ENCODE data around the gene ACOX3. TPM values are rescaled to one million over a fixed set of nuclear protein-coding genes. Genes with fewer than 3 reads are reported as not detected.

ACOX3 gene
- total and polyA plus RNA-seq, 4 donors: 15.6 to 32.2 (median 21.5) TPM

DNA sequence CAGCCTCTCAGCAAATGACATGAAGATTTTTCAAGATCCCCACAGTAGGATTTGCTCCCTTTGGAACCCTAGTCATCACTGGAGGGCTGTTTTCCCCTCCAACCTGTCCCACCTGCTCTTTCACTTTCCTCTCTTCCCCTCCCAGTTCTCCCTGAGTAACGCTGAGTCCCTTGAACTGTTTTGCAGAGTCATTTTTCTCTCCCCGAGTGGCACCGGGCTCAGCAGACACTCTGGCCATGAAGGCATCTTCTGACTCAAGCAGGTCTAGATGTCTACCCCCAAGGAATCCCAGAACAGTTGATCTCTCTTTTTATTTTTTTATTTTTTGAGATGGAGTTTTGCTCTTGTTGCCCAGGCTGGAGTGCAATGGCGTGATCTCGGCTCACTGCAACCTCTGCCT lies 118.8 kb downstream of the ACOX3 start:
- Histone ChIP-seq H3K9ac (ENCODE audit: insufficient read depth in 1 of 2, low read length in 2 of 2) (no peak overlapping the region), H3K27me3 (ENCODE audit: control insufficient read depth in 3 of 3, insufficient read depth in 3 of 3, low read length in 2 of 3) (no peaks in the 10 kb centered on the region), H3K36me3 (ENCODE audit: control insufficient read depth in 4 of 4, insufficient read depth in 4 of 4, low read length in 4 of 4) (no peaks in the 10 kb centered on the region), H3K4me3 (no peak overlapping the region), H3K9me3 (ENCODE audit: control insufficient read depth in 4 of 4, insufficient read depth in 3 of 4, low read length in 3 of 4) (peaks cover 0 to 4% (median 0%) of the 10 kb centered on the region in 4 donors), H3K27ac (ENCODE audit: low read depth in 1 of 2, low read length in 1 of 2) (no peak overlapping the region), H3K4me1 (ENCODE audit: control insufficient read depth in 5 of 5, insufficient read depth in 5 of 5, low read length in 5 of 5) (peaks cover 0 to 11% (median 4%) of the 10 kb centered on the region in 5 donors)
- 71 to 72% methylated on average over 5 of the region's 5 CpGs for WGBS, 2 donors
- ATAC-seq (ENCODE audit: insufficient read depth, low FRiP score): no peak
- no peak for DNase-seq
- TF ChIP-seq, protein P1, sequence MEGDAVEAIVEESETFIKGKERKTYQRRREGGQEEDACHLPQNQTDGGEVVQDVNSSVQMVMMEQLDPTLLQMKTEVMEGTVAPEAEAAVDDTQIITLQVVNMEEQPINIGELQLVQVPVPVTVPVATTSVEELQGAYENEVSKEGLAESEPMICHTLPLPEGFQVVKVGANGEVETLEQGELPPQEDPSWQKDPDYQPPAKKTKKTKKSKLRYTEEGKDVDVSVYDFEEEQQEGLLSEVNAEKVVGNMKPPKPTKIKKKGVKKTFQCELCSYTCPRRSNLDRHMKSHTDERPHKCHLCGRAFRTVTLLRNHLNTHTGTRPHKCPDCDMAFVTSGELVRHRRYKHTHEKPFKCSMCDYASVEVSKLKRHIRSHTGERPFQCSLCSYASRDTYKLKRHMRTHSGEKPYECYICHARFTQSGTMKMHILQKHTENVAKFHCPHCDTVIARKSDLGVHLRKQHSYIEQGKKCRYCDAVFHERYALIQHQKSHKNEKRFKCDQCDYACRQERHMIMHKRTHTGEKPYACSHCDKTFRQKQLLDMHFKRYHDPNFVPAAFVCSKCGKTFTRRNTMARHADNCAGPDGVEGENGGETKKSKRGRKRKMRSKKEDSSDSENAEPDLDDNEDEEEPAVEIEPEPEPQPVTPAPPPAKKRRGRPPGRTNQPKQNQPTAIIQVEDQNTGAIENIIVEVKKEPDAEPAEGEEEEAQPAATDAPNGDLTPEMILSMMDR (IDR thresholded peaks at IDR 0.05; ENCODE audit: control extremely low read depth, extremely low read depth): no peak

- TF ChIP-seq, protein P1 (IDR thresholded peaks at IDR 0.05; ENCODE audit: control extremely low read depth, extremely low read depth): no peak
Observed at GRCh38 chr4:8321220-8321619, 119.3 kb downstream of the ACOX3 start.

GRCh38 chr4:8320386-8320750 lies 120.2 kb downstream of the ACOX3 start:
- H3K9ac ChIP-seq (ENCODE audit: insufficient read depth in 1 of 2, low read length in 2 of 2): no peak overlapping the region
- ATAC-seq (ENCODE audit: insufficient read depth, low FRiP score) (no peak), DNase-seq (peak in 1 of 3 donors; percentile 12)
- H3K27me3 ChIP-seq (ENCODE audit: control insufficient read depth in 3 of 3, insufficient read depth in 3 of 3, low read length in 2 of 3): no peaks in the 10 kb centered on the region
- H3K9me3 ChIP-seq (ENCODE audit: control insufficient read depth in 4 of 4, insufficient read depth in 3 of 4, low read length in 3 of 4): peaks cover 0 to 1% (median 0%) of the 10 kb centered on the region in 4 donors
- no peaks in the 10 kb centered on the region for H3K36me3 ChIP-seq (ENCODE audit: control insufficient read depth in 4 of 4, insufficient read depth in 4 of 4, low read length in 4 of 4)
- peak overlapping the region in 1 of 2 donors; percentile 45 for H3K27ac ChIP-seq (ENCODE audit: low read depth in 1 of 2, low read length in 1 of 2)
- H3K4me1 ChIP-seq (ENCODE audit: control insufficient read depth in 5 of 5, insufficient read depth in 5 of 5, low read length in 5 of 5): peaks cover 0 to 19% (median 5%) of the 10 kb centered on the region in 5 donors
- TF ChIP-seq, protein P1 (IDR thresholded peaks at IDR 0.05; ENCODE audit: control extremely low read depth, extremely low read depth): no peak
- H3K4me3 ChIP-seq: no peak overlapping the region
- 79 to 98% methylated on average over 2 of the region's 2 CpGs for WGBS, 2 donors

More at GRCh38 chr4:8321220-8321619, 119.3 kb downstream of the ACOX3 start:
- Histone ChIP-seq H3K9ac (ENCODE audit: insufficient read depth in 1 of 2, low read length in 2 of 2) (no peak overlapping the region), H3K4me3 (no peak overlapping the region), H3K27ac (ENCODE audit: low read depth in 1 of 2, low read length in 1 of 2) (no peak overlapping the region), H3K36me3 (ENCODE audit: control insufficient read depth in 4 of 4, insufficient read depth in 4 of 4, low read length in 4 of 4) (no peaks in the 10 kb centered on the region), H3K4me1 (ENCODE audit: control insufficient read depth in 5 of 5, insufficient read depth in 5 of 5, low read length in 5 of 5) (peaks cover 0 to 11% (median 4%) of the 10 kb centered on the region in 5 donors), H3K9me3 (ENCODE audit: control insufficient read depth in 4 of 4, insufficient read depth in 3 of 4, low read length in 3 of 4) (peaks cover 0 to 3% (median 0%) of the 10 kb centered on the region in 4 donors), H3K27me3 (ENCODE audit: control insufficient read depth in 3 of 3, insufficient read depth in 3 of 3, low read length in 2 of 3) (no peaks in the 10 kb centered on the region)
- 91 to 98% methylated on average over 2 of the region's 2 CpGs for WGBS, 2 donors
- ATAC-seq (ENCODE audit: insufficient read depth, low FRiP score): no peak
- DNase-seq: peak in 1 of 3 donors; percentile 5
